HCT116 (cell line): ENCODE measurements around the gene CNTNAP2. TPM values are rescaled to one million over a fixed set of nuclear protein-coding genes. Genes with fewer than 3 reads are reported as not detected.

Source experiments
- ATAC-seq: fragments of 200-7000 bp; cut with Tn5 transposase; 2 replicates; pipeline ENCODE4 v1.9.1; 2020; ENCODE audit warnings: mild to moderate bottlenecking, moderate library complexity
- BruUV-seq: library from RNA; stranded (reverse); fragments of 400-500 nt; replicated peaks from 2 replicates; lab custom pipeline; 2021; lab: Mats Ljungman, UMichigan
- CTCF ChIA-PET: fragments of 300-600 bp; sonication (Branson Sonifier 250); formaldehyde crosslinking; loops from one replicate; lab custom pipeline; 2021; ENCODE audit warnings: antibody characterized with exemption; lab: Charles Lee
- POLR2A ChIA-PET: fragments of 300-600, 350-600 bp; sonication (Branson Sonifier 250); formaldehyde crosslinking; loops from one replicate; lab custom pipeline; 2021; ENCODE audit warnings: antibody characterized with exemption; lab: Charles Lee
- RAD21 ChIA-PET, 2 experiments: fragments of 300-600 bp; sonication (Branson Sonifier 250); formaldehyde crosslinking; loops; one replicate each; lab custom pipeline; 2023; ENCODE audit warnings: low total read pairs in 2 of 2; ENCODE audit not compliant: uncharacterized antibody in 2 of 2, unreplicated experiment in 2 of 2, low non-redundant PET in 1 of 2; lab: Charles Lee
- DNase-seq: peaks from one replicate; pipeline ENCODE4 v3.0.0-alpha.2; 2010; ENCODE audit warnings: low read depth, low spot score
- H2AFZ ChIP-seq: fragments of 200-600 bp; shearing (Covaris generic), sonication (generic); 2 replicates; pipeline ENCODE4 v1.6.1; 2017; ENCODE audit warnings: low read depth, mixed run types, mixed read lengths, antibody characterized with exemption, low read length; ENCODE audit not compliant: poor library complexity, severe bottlenecking
- H3K27ac ChIP-seq: 2 replicates; pipeline ENCODE4 v1.5.1; 2012; ENCODE audit warnings: low read depth, low read length
- H3K27me3 ChIP-seq: fragments of 200-600 bp; sonication (generic); 2 replicates; pipeline ENCODE4 v1.6.1; 2016; ENCODE audit warnings: mixed run types, low read length, mixed read lengths; ENCODE audit not compliant: insufficient read depth
- H3K36me3 ChIP-seq, 2 experiments: fragments of 200-500 bp in 1 of 2; fragments of 200-600 bp in 1 of 2; sonication (Bioruptor generic) in 1 of 2; sonication (generic) in 1 of 2; 2 replicates each; pipeline versions ENCODE4 v1.5.1 to v1.6.1; 2014 to 2016; ENCODE audit warnings: low read length in 2 of 2, inconsistent platforms in 1 of 2, mixed read lengths in 1 of 2, mixed run types in 1 of 2; ENCODE audit not compliant: insufficient read depth in 2 of 2, control insufficient read depth in 1 of 2
- H3K4me1 ChIP-seq, 2 experiments: fragments of 200-600 bp in 1 of 2; sonication (generic) in 1 of 2; 2 replicates each; pipeline versions ENCODE4 v1.5.1 to v1.6.1; 2012 to 2017; ENCODE audit warnings: low read length in 2 of 2, inconsistent platforms in 1 of 2, mild to moderate bottlenecking in 1 of 2, mixed read lengths in 1 of 2, mixed run types in 1 of 2, moderate library complexity in 1 of 2; ENCODE audit not compliant: insufficient read depth in 2 of 2, control insufficient read depth in 1 of 2
- H3K4me2 ChIP-seq: fragments of 200-600 bp; sonication (generic); 2 replicates; pipeline ENCODE4 v1.6.1; 2017; ENCODE audit warnings: mixed run types, low read length, mixed read lengths
- H3K4me3 ChIP-seq, 2 experiments: fragments of 200-600 bp in 1 of 2; sonication (generic) in 1 of 2; replicated peaks in 1 of 2; 2 replicates each; pipeline ENCODE4 v1.5.1; 2011 to 2016; ENCODE audit warnings: low read length in 2 of 2, control low read depth in 1 of 2, low read depth in 1 of 2, mild to moderate bottlenecking in 1 of 2, mixed read lengths in 1 of 2, mixed run types in 1 of 2
- H3K79me2 ChIP-seq: fragments of 200-600 bp; sonication (generic); 2 replicates; pipeline ENCODE4 v1.6.1; 2017; ENCODE audit warnings: mild to moderate bottlenecking, mixed run types, low read length, moderate library complexity, mixed read lengths; ENCODE audit not compliant: insufficient read depth
- H3K9ac ChIP-seq: fragments of 200-600 bp; sonication (generic); 2 replicates; pipeline ENCODE4 v1.6.1; 2016; ENCODE audit warnings: low read length, mixed read lengths
- H3K9me2 ChIP-seq: fragments of 200-600 bp; sonication (generic), shearing (Covaris generic); 2 replicates; pipeline ENCODE4 v1.6.1; 2017; ENCODE audit warnings: mixed run types, mild to moderate bottlenecking, moderate library complexity; ENCODE audit not compliant: insufficient read depth
- H3K9me3 ChIP-seq, 2 experiments: fragments of 200-500 bp in 1 of 2; fragments of 200-600 bp in 1 of 2; sonication (Bioruptor generic) in 1 of 2; sonication (generic) in 1 of 2; 2 replicates each; pipeline ENCODE4 v1.6.1; 2014 to 2017; ENCODE audit warnings: low read length in 2 of 2, mixed read lengths in 2 of 2, inconsistent platforms in 1 of 2, low read depth in 1 of 2, mild to moderate bottlenecking in 1 of 2, mixed run types in 1 of 2, moderate library complexity in 1 of 2; ENCODE audit not compliant: control insufficient read depth in 1 of 2, insufficient read depth in 1 of 2
- H4K20me1 ChIP-seq: fragments of 200-600 bp; sonication (generic), shearing (Covaris generic); 2 replicates; pipeline ENCODE4 v1.6.1; 2017; ENCODE audit warnings: mixed run types, mild to moderate bottlenecking, moderate library complexity; ENCODE audit not compliant: insufficient read depth
- CBX3 ChIP-seq: IDR thresholded peaks from 2 replicates; pipeline ENCODE4 v1.6.1; 2012; ENCODE audit warnings: low read depth
- CEBPB ChIP-seq: IDR thresholded peaks from 2 replicates; pipeline ENCODE4 v1.6.1; 2012; ENCODE audit warnings: low read depth
- EGR1 ChIP-seq: IDR thresholded peaks from 2 replicates; pipeline ENCODE4 v1.6.1; 2012; ENCODE audit warnings: low read depth
- ELF1 ChIP-seq: IDR thresholded peaks from 2 replicates; pipeline ENCODE4 v1.6.1; 2012; ENCODE audit warnings: low read depth, borderline replicate concordance
- EZH2 ChIP-seq: fragments of 200-600 bp; sonication (generic); IDR thresholded peaks from 2 replicates; pipeline ENCODE4 v1.6.1; 2017; ENCODE audit warnings: antibody characterized with exemption, mixed run types
- EZH2phosphoT487 ChIP-seq: fragments of 200-600 bp; IDR thresholded peaks from 2 replicates; pipeline ENCODE4 v1.6.1; 2018; ENCODE audit warnings: antibody characterized with exemption, borderline replicate concordance
- FOSL1 ChIP-seq: IDR thresholded peaks from 2 replicates; pipeline ENCODE4 v1.6.1; 2012; ENCODE audit warnings: low read depth
- JUND ChIP-seq: IDR thresholded peaks from 2 replicates; pipeline ENCODE4 v1.6.1; 2012
- POLR2A ChIP-seq: IDR thresholded peaks from 2 replicates; pipeline ENCODE4 v1.7.0; 2011; ENCODE audit warnings: borderline replicate concordance; ENCODE audit not compliant: insufficient read depth, insufficient read length; ENCODE audit errors: extremely low read depth
- POLR2AphosphoS5 ChIP-seq: IDR thresholded peaks from 2 replicates; pipeline ENCODE4 v1.6.1; 2011; ENCODE audit warnings: mild to moderate bottlenecking, low read depth, low read length, moderate library complexity
- RAD21 ChIP-seq: IDR thresholded peaks from 2 replicates; pipeline ENCODE4 v1.6.1; 2012; ENCODE audit warnings: low read depth, mild to moderate bottlenecking
- SIN3A ChIP-seq: IDR thresholded peaks from 2 replicates; pipeline ENCODE4 v1.6.1; 2012; ENCODE audit warnings: low read depth
- SRF ChIP-seq: IDR thresholded peaks from 2 replicates; pipeline ENCODE4 v1.6.1; 2012; ENCODE audit warnings: low read depth
- TCF7L2 ChIP-seq: IDR thresholded peaks from 2 replicates; pipeline ENCODE4 v1.7.0; 2011; ENCODE audit warnings: borderline replicate concordance, inconsistent platforms; ENCODE audit not compliant: insufficient read depth, insufficient read length; ENCODE audit errors: extremely low read depth
- YY1 ChIP-seq: IDR thresholded peaks from 2 replicates; pipeline ENCODE4 v1.6.1; 2011; ENCODE audit warnings: low read length, low read depth, moderate library complexity, mild to moderate bottlenecking; ENCODE audit not compliant: insufficient replicate concordance; ENCODE audit errors: extremely low read depth
- ZFX ChIP-seq: fragments of 450-650 bp; IDR thresholded peaks from 2 replicates; pipeline ENCODE4 v1.6.1; 2017
- ZNF274 ChIP-seq: fragments of 200-500 bp; sonication (Bioruptor generic); IDR thresholded peaks from 2 replicates; pipeline ENCODE4 v1.6.1; 2014; ENCODE audit warnings: mild to moderate bottlenecking, low read depth, low read length, inconsistent platforms
- intact Hi-C: fragments of 100-400 bp; cut with micrococcal nuclease; formaldehyde crosslinking; loops from 2 replicates; pipeline ENCODE4 v1.10.0; 2022
- total RNA-seq: library from RNA; stranded (reverse); gene quantifications from one replicate; pipeline ENCODE4 v1.2.1, GENCODE V29; 2021; ENCODE audit not compliant: unreplicated experiment
- TF ChIP-seq, protein P1 (sequence below): IDR thresholded peaks from 2 replicates; pipeline ENCODE4 v1.6.1; 2012
- TF ChIP-seq, protein P2 (sequence below): IDR thresholded peaks from 2 replicates; pipeline ENCODE4 v1.6.1; 2011; ENCODE audit warnings: mild to moderate bottlenecking, low read length, moderate library complexity; ENCODE audit not compliant: insufficient replicate concordance; ENCODE audit errors: extremely low read depth
- TF ChIP-seq, protein P3 (sequence below), 3 experiments: fragments of 200-600 bp in 1 of 3; sonication (generic) in 1 of 3; IDR thresholded peaks in 2 of 3; conservative IDR thresholded peaks in 1 of 3; 2 replicates each; pipeline ENCODE4 v1.5.1; 2012 to 2017; ENCODE audit warnings: low read depth in 2 of 3, low read length in 2 of 3, antibody characterized with exemption in 1 of 3, borderline replicate concordance in 1 of 3, control low read depth in 1 of 3, mild to moderate bottlenecking in 1 of 3, mixed read lengths in 1 of 3, mixed run types in 1 of 3, moderate library complexity in 1 of 3; ENCODE audit not compliant: insufficient read depth in 1 of 3

Gene CNTNAP2
- total RNA-seq, 1 experiment from 2014 or later: 0.37 TPM

DNA sequence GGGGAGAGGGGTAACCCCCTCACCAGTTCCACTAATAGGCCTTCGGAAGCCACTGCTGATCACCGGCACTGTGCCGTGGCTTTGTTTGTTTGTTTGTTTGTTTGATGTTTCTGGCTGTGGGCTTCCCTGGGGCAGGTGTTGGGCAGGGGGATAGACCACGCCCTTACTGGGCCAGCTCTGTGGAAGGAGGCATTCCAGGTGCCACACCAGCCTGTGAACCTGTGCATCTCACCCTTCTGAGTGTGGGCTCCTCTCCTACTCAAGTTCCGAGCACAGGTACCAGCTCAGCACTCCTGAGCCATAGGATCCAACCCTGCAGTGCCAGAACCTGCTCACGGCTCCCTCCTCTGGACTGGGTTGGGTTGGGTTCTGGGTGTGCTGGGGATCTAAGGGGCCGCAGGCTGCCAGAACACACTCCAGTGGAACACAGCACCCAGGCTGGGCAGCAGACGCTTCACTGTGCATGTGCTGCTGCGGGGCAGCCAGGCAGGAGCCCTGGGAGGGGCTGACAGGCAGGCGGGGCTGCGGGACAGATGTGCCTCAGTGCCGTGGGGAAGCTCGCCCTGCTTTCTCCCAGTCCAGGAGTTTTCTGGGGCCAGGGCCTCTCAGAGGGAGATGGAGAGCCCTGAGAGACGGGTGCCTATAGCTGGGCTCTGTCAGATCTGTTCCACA lies 1053.9 kb downstream of the CNTNAP2 start:
- Histone ChIP-seq H3K79me2 (no peaks in the 10 kb centered on the region), H2AFZ (no peak overlapping the region)
- ChIA-PET CTCF (no interaction called here), RAD21 (no interaction called here)
- intact Hi-C loops: no loop called here
- TF ChIP-seq SIN3A: no peak
- TF ChIP-seq POLR2A: no peak
- TF ChIP-seq CBX3: no peak
- no peak for TF ChIP-seq SRF
- TF ChIP-seq, protein P1, sequence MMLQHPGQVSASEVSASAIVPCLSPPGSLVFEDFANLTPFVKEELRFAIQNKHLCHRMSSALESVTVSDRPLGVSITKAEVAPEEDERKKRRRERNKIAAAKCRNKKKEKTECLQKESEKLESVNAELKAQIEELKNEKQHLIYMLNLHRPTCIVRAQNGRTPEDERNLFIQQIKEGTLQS: no peak
- TF ChIP-seq ELF1: no peak
- TF ChIP-seq ZFX: no peak
- TF ChIP-seq CEBPB: no peak
- TF ChIP-seq ZNF274: no peak
- TF ChIP-seq RAD21: no peak
- TF ChIP-seq, protein P2, sequence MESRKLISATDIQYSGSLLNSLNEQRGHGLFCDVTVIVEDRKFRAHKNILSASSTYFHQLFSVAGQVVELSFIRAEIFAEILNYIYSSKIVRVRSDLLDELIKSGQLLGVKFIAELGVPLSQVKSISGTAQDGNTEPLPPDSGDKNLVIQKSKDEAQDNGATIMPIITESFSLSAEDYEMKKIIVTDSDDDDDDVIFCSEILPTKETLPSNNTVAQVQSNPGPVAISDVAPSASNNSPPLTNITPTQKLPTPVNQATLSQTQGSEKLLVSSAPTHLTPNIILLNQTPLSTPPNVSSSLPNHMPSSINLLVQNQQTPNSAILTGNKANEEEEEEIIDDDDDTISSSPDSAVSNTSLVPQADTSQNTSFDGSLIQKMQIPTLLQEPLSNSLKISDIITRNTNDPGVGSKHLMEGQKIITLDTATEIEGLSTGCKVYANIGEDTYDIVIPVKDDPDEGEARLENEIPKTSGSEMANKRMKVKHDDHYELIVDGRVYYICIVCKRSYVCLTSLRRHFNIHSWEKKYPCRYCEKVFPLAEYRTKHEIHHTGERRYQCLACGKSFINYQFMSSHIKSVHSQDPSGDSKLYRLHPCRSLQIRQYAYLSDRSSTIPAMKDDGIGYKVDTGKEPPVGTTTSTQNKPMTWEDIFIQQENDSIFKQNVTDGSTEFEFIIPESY: no peak
- no peak for TF ChIP-seq EZH2
- TF ChIP-seq, protein P3, sequence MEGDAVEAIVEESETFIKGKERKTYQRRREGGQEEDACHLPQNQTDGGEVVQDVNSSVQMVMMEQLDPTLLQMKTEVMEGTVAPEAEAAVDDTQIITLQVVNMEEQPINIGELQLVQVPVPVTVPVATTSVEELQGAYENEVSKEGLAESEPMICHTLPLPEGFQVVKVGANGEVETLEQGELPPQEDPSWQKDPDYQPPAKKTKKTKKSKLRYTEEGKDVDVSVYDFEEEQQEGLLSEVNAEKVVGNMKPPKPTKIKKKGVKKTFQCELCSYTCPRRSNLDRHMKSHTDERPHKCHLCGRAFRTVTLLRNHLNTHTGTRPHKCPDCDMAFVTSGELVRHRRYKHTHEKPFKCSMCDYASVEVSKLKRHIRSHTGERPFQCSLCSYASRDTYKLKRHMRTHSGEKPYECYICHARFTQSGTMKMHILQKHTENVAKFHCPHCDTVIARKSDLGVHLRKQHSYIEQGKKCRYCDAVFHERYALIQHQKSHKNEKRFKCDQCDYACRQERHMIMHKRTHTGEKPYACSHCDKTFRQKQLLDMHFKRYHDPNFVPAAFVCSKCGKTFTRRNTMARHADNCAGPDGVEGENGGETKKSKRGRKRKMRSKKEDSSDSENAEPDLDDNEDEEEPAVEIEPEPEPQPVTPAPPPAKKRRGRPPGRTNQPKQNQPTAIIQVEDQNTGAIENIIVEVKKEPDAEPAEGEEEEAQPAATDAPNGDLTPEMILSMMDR (IDR thresholded peaks at IDR 0.05 in 2 of 3, conservative IDR thresholded peaks at IDR 0.05 in 1 of 3; ENCODE audit: borderline replicate concordance in 1 of 3, insufficient read depth in 1 of 3, low read depth in 2 of 3, low read length in 2 of 3): no peak
- no peak for TF ChIP-seq POLR2AphosphoS5
- no peak for TF ChIP-seq JUND
- no peak for TF ChIP-seq EZH2phosphoT487
- no peak for TF ChIP-seq EGR1
- no peak for TF ChIP-seq YY1
- no peak for TF ChIP-seq FOSL1
- no peak for TF ChIP-seq TCF7L2
- TF ChIP-seq, all 23 proteins: peak for 0
- POLR2A ChIA-PET: no interaction called here
- H3K9ac ChIP-seq: no peak overlapping the region
- no peaks in the 10 kb centered on the region for H3K4me1 ChIP-seq
- DNase-seq: no peak
- H3K36me3 ChIP-seq: no peaks in the 10 kb centered on the region
- no peaks in the 10 kb centered on the region for H4K20me1 ChIP-seq
- H3K4me2 ChIP-seq: no peak overlapping the region
- ATAC-seq: no peak
- no peak overlapping the region for H3K27ac ChIP-seq
- no peaks in the 10 kb centered on the region for H3K27me3 ChIP-seq
- H3K4me3 ChIP-seq: no peak overlapping the region
- H3K9me3 ChIP-seq: peaks cover 1 to 12% of the 10 kb centered on the region in 2 experiments; a peak in 2 of 4 replicates
- H3K9me2 ChIP-seq: no peaks in the 10 kb centered on the region
- BruUV-seq: no TSS peak
